Loucy (cell line): ENCODE results near the gene EPS8L3.
A peak's percentile ranks its signal among the peaks of the same experiment; 100 is the strongest.

ENCODE experiments used
- CTCF ChIP-seq: fragments of 200-600 bp; sonication (generic); conservative IDR thresholded peaks from 2 replicates; pipeline ENCODE4 v1.5.1; 2014; ENCODE audit warnings: mild to moderate bottlenecking, antibody characterized with exemption, low read length
- EZH2phosphoT487 ChIP-seq: fragments of 200-600 bp; IDR thresholded peaks from 2 replicates; pipeline ENCODE4 v1.6.1; 2018; ENCODE audit warnings: antibody characterized with exemption, mild to moderate bottlenecking, moderate library complexity, borderline replicate concordance

GRCh38 chr1:109788695-109789521 lies 25.2 kb upstream of the EPS8L3 start:
- TF ChIP-seq CTCF (peak; percentile 58), EZH2phosphoT487 (no peak)
